Suppressor macrophage treated with lipopolysaccharide for 4 hours (primary cell): ENCODE results near the gene SLC25A42.
"Not testable (repeated sequence)": the region's sequence is repeated elsewhere in the genome, so short reads cannot be mapped to it uniquely, and the experiment has no call there.

ENCODE experiments used
- DNase-seq: peaks from one replicate; pipeline ENCODE4 v3.0.0-alpha.2; 2020

SLC25A42 gene

DNA sequence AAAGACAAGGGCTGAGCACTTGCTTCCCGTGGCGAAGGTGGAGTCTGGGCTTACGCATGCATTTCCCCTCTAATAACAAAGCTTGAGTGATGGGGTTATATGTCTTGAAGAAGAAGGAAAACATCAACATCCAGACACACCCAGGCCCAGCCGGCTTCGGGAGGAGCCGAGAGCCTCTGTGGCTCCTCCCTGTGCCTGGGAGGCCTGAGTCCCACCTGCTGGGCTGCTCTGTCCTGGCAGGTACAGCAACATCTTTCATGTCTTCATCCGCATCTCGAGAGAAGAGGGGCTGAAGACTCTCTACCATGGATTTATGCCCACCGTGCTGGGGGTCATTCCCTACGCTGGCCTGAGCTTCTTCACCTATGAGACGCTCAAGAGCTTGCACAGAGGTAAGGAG, 43.9 kb downstream of the SLC25A42 start:
- DNase-seq: no peak

GRCh38 chr19:19109601-19110000, 45.8 kb downstream of the SLC25A42 start:
- DNase-seq: no peak

DNA sequence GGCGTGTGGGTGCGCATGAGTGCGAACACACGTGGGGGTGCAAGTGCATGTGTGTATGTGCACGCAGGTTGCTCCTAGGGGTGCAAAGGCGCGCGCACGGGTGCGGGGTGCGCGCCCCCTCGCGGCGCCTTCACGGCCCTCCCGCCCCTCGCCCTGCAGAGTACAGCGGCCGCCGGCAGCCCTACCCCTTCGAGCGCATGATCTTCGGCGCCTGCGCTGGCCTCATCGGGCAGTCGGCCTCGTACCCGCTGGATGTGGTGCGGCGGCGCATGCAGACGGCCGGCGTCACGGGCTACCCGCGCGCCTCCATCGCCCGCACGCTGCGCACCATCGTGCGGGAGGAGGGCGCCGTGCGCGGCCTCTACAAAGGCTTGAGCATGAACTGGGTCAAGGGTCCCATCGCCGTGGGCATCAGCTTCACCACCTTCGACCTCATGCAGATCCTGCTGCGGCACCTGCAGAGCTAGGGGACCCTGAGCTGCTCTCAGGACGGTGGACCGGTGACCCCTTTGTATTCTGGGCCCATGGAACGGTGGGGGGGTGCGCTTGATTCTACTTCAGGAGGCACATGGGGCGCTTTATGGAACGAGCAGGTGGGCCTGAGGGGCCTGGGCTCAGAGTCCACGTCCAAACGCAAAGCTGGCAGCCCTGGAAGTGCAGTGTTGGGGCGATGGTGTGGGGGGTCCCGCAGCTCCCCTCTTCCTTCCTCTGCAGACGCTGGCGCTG, 46.8 kb downstream of the SLC25A42 start:
- DNase-seq: no peak

GRCh38 chr19:19111136-19111835, 47.5 kb downstream of the SLC25A42 start:
- no peak for DNase-seq

GRCh38 chr19:19111967-19112580, 48.3 kb downstream of the SLC25A42 start:
- no peak for DNase-seq

- no peak for DNase-seq
Measured at GRCh38 chr19:19113040-19113626, 49.3 kb downstream of the SLC25A42 start.

GRCh38 chr19:19115954-19116353, 52.2 kb downstream of the SLC25A42 start:
- DNase-seq: peak; percentile 43

- no peak for DNase-seq
Measured at GRCh38 chr19:19119325-19120237, 55.8 kb downstream of the SLC25A42 start.

DNA sequence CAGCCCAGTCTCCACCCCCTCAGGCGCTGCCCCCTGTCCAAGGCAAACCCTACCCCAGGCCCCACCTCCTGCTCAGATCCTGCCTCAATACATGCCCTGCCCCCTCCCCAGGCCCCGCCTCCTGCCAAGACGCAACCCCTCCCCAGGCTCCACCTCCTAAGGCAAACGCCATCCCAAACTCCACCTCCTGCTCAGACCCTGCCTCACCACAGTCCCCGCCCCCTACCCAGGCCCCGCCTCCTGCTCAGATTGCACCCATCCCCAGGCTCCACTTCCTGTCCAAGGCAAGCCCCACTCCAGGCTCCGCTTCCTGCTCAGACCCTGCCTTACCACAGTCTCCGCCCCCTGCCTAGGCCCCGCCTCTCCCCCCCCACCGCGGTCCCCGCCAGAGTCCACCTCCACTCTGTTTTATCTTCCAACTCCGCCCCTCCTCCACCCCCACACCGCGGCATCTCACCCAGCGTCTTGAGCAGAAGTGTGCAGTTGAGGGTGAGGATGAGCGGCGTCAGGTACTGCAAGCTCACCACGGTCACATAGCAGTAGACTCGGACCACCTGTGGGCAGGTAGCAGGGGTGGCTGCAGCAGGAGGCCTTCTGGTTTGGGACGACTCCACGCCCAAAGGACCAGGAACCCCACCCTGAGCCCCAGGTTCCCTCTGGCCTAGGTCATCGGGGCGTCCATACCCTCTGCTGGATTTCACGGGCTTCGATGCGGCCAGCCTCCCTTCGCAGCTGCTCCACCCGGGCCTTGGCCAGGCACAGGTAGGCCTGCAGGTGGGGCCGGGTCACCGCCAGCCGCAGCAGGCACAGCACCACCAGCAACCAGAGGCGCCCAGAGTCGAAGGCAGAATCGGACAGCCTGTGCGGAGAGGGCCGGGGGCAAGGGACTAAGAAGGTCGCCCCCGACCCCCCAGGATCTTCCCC, 56.8 kb downstream of the SLC25A42 start:
- no peak for DNase-seq

DNA sequence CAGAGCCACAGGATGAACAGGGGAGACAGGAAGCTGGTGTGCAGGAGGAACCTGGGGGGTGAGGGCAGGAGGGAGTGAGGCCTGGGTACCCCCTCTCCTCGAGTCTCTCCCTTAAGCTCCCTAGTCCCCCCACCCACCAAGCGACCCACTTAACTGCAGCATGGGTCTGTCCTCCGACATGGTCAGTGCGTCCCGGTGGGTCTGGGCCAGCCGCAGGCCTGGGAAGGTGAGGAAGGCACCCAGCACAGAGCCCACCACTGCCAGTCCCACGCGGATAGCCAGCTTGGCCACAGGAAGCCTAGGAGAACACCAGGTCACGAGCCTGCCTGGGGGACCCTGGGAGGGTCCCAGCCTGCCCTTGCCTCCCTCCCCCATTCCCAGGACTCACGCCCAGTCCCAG, 57.6 kb downstream of the SLC25A42 start:
- DNase-seq: no peak

DNA sequence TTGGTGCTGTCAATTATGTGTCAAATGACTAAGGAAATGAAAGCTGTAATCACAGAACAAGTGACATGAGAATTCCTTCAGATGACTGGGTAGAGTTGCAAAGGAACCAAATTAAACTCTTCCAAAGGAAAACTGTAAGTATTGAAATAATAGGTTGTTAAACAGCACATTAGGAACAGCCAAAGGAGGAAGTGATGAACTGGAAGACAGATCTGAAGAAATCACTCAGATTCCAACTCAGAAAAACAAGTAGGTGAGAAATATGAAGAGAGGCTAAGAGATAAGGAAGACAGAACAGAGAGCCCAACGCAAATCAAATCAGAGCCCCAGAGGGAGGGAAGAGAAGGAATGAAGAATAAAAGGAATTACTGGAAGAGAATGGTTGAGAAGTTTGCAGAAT, 59.1 kb downstream of the SLC25A42 start:
- no peak for DNase-seq

- DNase-seq: no peak
Measured at GRCh38 chr19:19123386-19123785, 59.6 kb downstream of the SLC25A42 start.

DNA sequence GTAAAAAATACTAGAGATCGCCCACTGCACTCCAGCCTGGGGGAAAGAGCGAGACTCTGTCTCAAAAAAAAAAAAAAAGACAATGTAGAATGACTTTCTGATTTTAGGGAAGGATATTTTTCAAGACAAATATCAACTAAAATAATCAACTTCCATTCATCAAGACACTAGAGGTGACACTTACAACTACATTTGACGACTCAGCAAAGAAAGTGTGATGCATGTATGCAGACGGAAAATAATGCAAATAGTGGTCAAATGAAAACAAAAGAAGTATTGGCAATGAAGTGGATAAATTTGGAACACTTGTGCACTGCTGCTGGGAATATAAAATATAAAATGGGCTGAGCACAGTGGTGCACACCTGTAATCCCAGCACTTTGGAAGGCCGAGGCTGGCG, 62.3 kb downstream of the SLC25A42 start:
- DNase-seq: no peak

DNA sequence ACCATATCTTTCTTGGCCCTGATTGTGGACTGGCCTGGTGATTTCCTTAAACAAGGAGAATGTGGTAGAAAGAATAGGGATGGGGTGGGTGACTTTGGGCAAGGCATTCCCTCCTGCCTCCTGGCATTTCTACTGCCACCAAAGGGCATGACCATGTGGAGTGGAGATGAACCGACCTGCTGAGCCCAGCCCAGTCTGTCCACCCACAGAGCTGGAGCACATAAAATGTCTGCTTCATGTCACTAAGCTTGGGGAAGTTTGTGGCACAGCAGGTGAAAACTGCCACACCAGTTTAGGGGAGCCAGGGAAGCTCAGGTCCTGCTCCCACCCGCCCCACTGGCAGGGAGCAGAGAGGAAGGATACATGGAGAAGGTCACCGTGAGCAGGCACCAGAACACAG, 68.2 kb downstream of the SLC25A42 start:
- DNase-seq: no peak

- DNase-seq: no peak
Measured at GRCh38 chr19:19132912-19133311, 69.1 kb downstream of the SLC25A42 start.

DNA sequence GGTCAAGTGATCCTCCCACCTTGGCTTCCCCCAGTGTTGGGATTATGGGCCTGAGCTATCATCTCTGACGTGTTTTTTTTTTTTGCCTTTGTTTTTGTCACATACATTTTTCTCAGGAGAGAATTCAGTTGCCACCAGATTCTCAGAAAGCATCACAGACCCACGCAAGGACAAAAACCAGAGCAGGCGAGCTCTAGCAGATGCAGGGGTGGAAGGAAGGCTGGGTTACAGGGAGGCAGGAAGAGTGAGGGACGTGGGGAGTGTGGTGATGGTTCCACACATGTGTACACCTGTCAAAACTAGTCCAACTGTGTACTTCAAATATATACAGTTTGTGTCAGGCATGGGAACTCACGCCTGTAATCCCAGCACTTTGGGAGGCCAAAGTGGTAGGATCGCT, 70.2 kb downstream of the SLC25A42 start:
- no peak for DNase-seq

- DNase-seq: no peak
Measured at GRCh38 chr19:19134687-19135158, 70.9 kb downstream of the SLC25A42 start.

GRCh38 chr19:19135713-19136112, 71.9 kb downstream of the SLC25A42 start:
- DNase-seq: not testable (repeated sequence)

GRCh38 chr19:19137556-19138108, 73.8 kb downstream of the SLC25A42 start:
- DNase-seq: no peak

DNA sequence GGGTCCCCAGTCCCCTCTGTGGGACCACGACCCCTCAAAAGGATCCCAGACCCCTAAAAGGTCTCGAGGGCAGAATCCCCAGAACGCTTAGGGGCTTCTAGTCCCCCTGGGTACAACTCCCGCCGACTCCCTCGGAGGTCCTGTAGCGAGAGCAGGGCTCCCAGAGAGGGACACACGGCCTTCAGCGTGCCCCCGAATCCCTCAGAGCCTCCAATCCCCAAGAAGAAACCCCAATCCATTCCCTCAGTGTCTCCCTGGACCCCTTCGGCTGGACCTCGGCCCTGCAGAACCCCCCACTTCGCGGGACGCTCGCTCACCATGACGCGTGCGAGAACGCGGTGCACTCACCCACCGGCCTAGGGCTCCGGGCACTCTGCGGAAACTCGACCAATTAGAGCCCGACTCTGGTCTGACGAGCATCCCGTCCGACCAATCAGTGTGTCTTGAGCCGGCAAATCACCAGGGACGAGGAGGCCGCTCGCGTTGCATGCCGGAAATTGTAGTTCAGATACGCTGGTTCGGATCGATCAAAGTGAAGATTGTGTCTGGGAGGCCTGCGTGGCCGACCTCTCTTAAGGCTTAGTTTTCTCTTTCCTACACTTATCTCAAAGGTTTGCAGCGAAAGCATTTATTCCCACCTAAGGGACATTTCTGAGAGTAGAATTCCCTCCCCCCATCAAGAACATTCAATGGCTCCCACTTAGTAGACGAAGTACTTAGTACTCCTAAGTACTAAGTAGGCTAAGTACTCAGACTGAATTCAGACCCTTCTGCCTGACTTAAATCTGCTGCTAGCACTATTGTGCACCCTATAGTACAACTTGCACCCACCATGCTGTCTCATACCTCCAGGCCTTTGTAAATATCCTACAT, 74.6 kb downstream of the SLC25A42 start, which contains the start of gene TMEM161A:
TMEM161A (minus strand) TSS at position 370 of the 873 bp plus-strand sequence; CDS start at position 320, 50 bp downstream.
- peak; percentile 98 for DNase-seq
